Activated T-helper 17 cell treated with anti-CD3 and anti-CD28 coated beads, Interleukin-2, amount 50 U/mL, for 72 hours (primary cell): ENCODE results near the gene CNN1. TPM values are rescaled to one million over a fixed set of nuclear protein-coding genes. Genes with fewer than 3 reads are reported as not detected.
A peak's percentile ranks its signal among the peaks of the same experiment; 100 is the strongest.
"Not testable (repeated sequence)": the region's sequence is repeated elsewhere in the genome, so short reads cannot be mapped to it uniquely, and the experiment has no call there.

Experiments used
- ATAC-seq: fragments of 150-1000 bp; cut with Tn5 transposase; replicated peaks from 2 replicates; pipeline ENCODE4 v1.10.0; 2021; ENCODE audit warnings: mild to moderate bottlenecking, moderate library complexity
- H3K27ac Mint-ChIP-seq: one replicate; pipeline ENCODE4 v1.8.0; 2022; ENCODE audit warnings: mixed read lengths
- H3K27me3 Mint-ChIP-seq: one replicate; pipeline ENCODE4 v1.8.0; 2022; ENCODE audit warnings: mixed read lengths
- H3K36me3 Mint-ChIP-seq: one replicate; pipeline ENCODE4 v1.8.0; 2022; ENCODE audit warnings: low read depth, mild to moderate bottlenecking, mixed read lengths
- H3K4me1 Mint-ChIP-seq: one replicate; pipeline ENCODE4 v1.8.0; 2022; ENCODE audit warnings: mixed read lengths
- H3K4me3 Mint-ChIP-seq: one replicate; pipeline ENCODE4 v1.8.0; 2022; ENCODE audit warnings: mild to moderate bottlenecking, mixed read lengths
- H3K9me3 Mint-ChIP-seq: one replicate; pipeline ENCODE4 v1.8.0; 2022; ENCODE audit warnings: mixed read lengths
- total RNA-seq, 2 donors: library from RNA; stranded (reverse); gene quantifications; one replicate each; pipeline ENCODE4 v1.2.3, GENCODE V29; 2022

CNN1 gene
- total RNA-seq, 2 donors from 2014 or later: not detected

DNA sequence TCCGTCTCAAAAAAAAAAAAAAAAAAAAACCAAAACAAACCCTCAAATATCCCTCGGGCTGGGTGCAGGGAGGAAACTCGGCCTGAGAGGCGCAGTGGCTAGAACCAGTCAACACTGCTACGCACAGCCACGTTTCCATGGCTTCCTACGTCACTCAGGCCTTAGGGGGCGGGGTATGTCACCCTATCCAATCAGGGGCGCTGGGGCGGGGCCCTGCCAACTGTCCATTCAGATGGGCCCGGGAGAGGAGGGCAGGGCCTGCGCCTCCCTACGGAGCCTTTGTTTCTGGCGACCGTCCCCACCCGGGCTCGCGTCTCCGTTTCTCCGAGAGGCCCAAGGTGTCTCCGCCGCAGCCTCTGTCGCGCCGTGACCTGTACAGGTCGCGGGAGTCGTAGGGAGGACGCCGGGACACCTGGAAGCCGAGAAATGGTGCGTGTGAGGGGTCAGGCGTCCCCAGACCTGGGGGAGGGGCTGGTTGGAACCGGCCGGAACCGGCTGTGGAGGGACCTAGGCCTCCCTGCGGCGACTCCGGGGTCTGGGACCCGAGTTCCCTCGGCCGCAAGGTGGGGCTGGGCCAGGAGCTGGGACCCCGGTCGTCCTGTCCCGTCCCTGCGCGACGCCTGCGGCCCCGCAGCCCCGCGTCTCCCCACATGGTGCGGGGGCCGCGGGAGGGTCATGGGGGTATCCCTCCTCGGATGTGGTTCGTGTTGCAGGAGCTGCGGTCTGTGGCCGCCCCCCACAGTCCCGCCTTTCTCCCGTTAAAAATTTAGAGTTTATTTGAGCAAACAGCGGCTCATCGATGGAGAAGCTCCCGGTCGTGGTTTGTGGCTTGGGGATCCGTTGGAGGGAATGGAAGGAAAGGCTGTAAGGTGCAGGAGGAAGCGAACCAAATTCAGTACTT lies 58.8 kb downstream of the CNN1 start, which contains the start of gene ZNF627:
TSS of gene ZNF627 (plus strand) at position 282 of the 901 bp plus-strand sequence. CDS start at position 427, 145 bp downstream.
- peak within 1 kb of the TSS; percentile 88 for H3K4me3 Mint-ChIP-seq
- ATAC-seq: peak; percentile 100

GRCh38 chr19:11598103-11598483 lies 59.4 kb downstream of the CNN1 start:
- H3K36me3 Mint-ChIP-seq: peaks cover 11% of the 10 kb centered on the region
- H3K27me3 Mint-ChIP-seq: no peaks in the 10 kb centered on the region
- peak overlapping the region; percentile 88 for H3K4me3 Mint-ChIP-seq
- no peaks in the 10 kb centered on the region for H3K9me3 Mint-ChIP-seq
- no peak for ATAC-seq
- H3K4me1 Mint-ChIP-seq: no peaks in the 10 kb centered on the region
- peak overlapping the region; percentile 84 for H3K27ac Mint-ChIP-seq

More for the DNA sequence above, 58.8 kb downstream of the CNN1 start, which contains the start of gene ZNF627:
- Mint-ChIP-seq H3K9me3 (no peaks in the 10 kb centered on the region), H3K4me1 (no peaks in the 10 kb centered on the region), H3K27ac (peak within 1 kb of the TSS; percentile 84), H3K36me3 (peaks cover 6% of the 10 kb centered on the region), H3K27me3 (no peaks in the 10 kb centered on the region)

GRCh38 chr19:11598746-11599145 lies 60.1 kb downstream of the CNN1 start:
- Mint-ChIP-seq H3K4me1 (no peaks in the 10 kb centered on the region), H3K27ac (peak overlapping the region; percentile 36), H3K27me3 (no peaks in the 10 kb centered on the region), H3K4me3 (peak overlapping the region; percentile 88), H3K36me3 (peaks cover 15% of the 10 kb centered on the region), H3K9me3 (no peaks in the 10 kb centered on the region)
- no peak for ATAC-seq

DNA sequence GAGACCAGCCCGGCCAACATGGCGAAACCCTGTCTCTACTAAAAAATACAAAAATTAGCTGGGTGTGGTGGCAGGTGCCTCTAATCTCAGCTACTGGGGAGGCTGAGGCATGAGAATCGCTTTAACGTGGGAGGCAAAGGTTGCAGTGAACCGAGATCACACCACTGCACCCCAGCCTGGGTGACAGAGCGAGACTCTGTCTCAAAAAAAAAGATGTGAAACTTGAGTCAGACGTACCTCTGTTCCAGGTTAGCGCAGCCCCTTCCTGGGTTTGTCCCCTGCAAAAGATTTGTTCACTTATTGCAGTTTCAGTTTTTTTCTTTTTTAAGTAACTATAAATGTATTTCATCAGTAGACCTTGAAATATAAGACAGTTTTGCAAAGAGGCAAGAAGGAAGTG lies 61.1 kb downstream of the CNN1 start:
- not testable (repeated sequence) for H3K27me3 Mint-ChIP-seq, ATAC-seq, H3K4me1 Mint-ChIP-seq, H3K27ac Mint-ChIP-seq, H3K4me3 Mint-ChIP-seq, H3K9me3 Mint-ChIP-seq
- peaks cover 22% of the 10 kb centered on the region for H3K36me3 Mint-ChIP-seq

Other genes with a start within 250 kb of the CNN1 start
- gene TSPAN16, start 242.7 kb upstream of the CNN1 start, total RNA-seq: not detected
- 10 to 100 TPM in 1 of 2 donors, 1 to 10 TPM in 1; 9.7 to 13.4 TPM for gene RAB3D, start 199.2 kb upstream of the CNN1 start, total RNA-seq
- gene TMEM205, start 192.6 kb upstream of the CNN1 start, total RNA-seq: 10 to 100 TPM; 30.9 to 31.0 TPM
- 10 to 100 TPM; 17.4 to 45.4 TPM for gene CCDC159, start 192.3 kb upstream of the CNN1 start, total RNA-seq
- gene PLPPR2, start 183.4 kb upstream of the CNN1 start, total RNA-seq: 1 to 10 TPM; 2.9 to 9.7 TPM
- 1 to 10 TPM; 1.5 to 2.4 TPM for gene SWSAP1, start 164.2 kb upstream of the CNN1 start, total RNA-seq
- gene EPOR, start 154.5 kb upstream of the CNN1 start, total RNA-seq: 10 to 100 TPM in 1 of 2 donors, 1 to 10 TPM in 1; 6.7 to 22.6 TPM
- gene RGL3, start 119.5 kb upstream of the CNN1 start, total RNA-seq: under 1 TPM in 1 of 2 donors, not detected in 1; 0.50 TPM
- gene ODAD3, start 103.7 kb upstream of the CNN1 start, total RNA-seq: under 1 TPM; 0.15 to 0.42 TPM
- gene PRKCSH, start 103.2 kb upstream of the CNN1 start, total RNA-seq: 100 to 1,000 TPM; 281 to 300 TPM
- gene ELAVL3, start 57.8 kb upstream of the CNN1 start, total RNA-seq: under 1 TPM in 1 of 2 donors, not detected in 1; 0.45 TPM
- 10 to 100 TPM; 18.8 to 26.3 TPM for gene ZNF653, start 33.0 kb upstream of the CNN1 start, total RNA-seq
- gene ECSIT, start 9.7 kb upstream of the CNN1 start, total RNA-seq: 10 to 100 TPM; 44.2 to 53.3 TPM
- 10 to 100 TPM; 48.0 to 66.5 TPM for gene ELOF1, start 20.4 kb downstream of the CNN1 start, total RNA-seq
- gene ACP5, start 38.8 kb downstream of the CNN1 start, total RNA-seq: 10 to 100 TPM; 19.9 to 26.3 TPM
- gene ZNF627, start 58.6 kb downstream of the CNN1 start, total RNA-seq: 1 to 10 TPM; 4.6 to 5.9 TPM
- gene ZNF823, start 200.1 kb downstream of the CNN1 start, total RNA-seq: 1 to 10 TPM; 1.9 to 2.8 TPM
- 1 to 10 TPM; 4.5 to 5.1 TPM for gene ZNF441, start 228.1 kb downstream of the CNN1 start, total RNA-seq